ENCODE measurements around the gene IQCE. TPM values are rescaled to one million over a fixed set of nuclear protein-coding genes. Genes with fewer than 3 reads are reported as not detected.
"Not testable (repeated sequence)": the region's sequence is repeated elsewhere in the genome, so short reads cannot be mapped to it uniquely, and the experiment has no call there.

Gene IQCE
- total RNA-seq, 2 experiments from 2014 or later, result 6.6 to 9.4 TPM

- CTCF ChIA-PET, result interaction anchor here (1.8 to 1.9 kb wide), 2 partner anchors 9 to 51 kb away, joined by 4 read pairs; no protein-coding TSS in a partner anchor
- Mint-ChIP-seq H3K36me3 (ENCODE audit: low read depth) (peaks cover 2% of the 10 kb centered on the region), H3K27me3 (ENCODE audit: low read depth) (no peaks in the 10 kb centered on the region), H3K4me1 (ENCODE audit: low read depth) (peaks cover 49% of the 10 kb centered on the region), H3K4me3 (peak overlapping the region; percentile 68), H3K27ac (peak overlapping the region; percentile 95), H3K9me3 (no peaks in the 10 kb centered on the region)
- intact Hi-C loops (cut with micrococcal nuclease), result loop anchor here (1.0 to 5.0 kb wide), 7 partner anchors 7 to 229 kb away; partner anchors contain the start of genes BRAT1, GRIFIN and TTYH3
- peak; percentile 87 for DNase-seq
Observed at GRCh38 chr7:2529161-2530070, 29.4 kb upstream of the IQCE start.

GRCh38 chr7:2530071-2530987 lies 28.4 kb upstream of the IQCE start:
- Mint-ChIP-seq H3K36me3 (ENCODE audit: low read depth) (peaks cover 2% of the 10 kb centered on the region), H3K27ac (peak overlapping the region; percentile 95), H3K4me3 (peak overlapping the region; percentile 68), H3K27me3 (ENCODE audit: low read depth) (no peaks in the 10 kb centered on the region), H3K9me3 (no peaks in the 10 kb centered on the region), H3K4me1 (ENCODE audit: low read depth) (peaks cover 49% of the 10 kb centered on the region)
- DNase-seq, result peak; percentile 90
- CTCF ChIA-PET, result interaction anchor here (0.6 to 1.9 kb wide), 4 partner anchors 10 to 537 kb away, joined by 3 to 5 read pairs (median 4); no protein-coding TSS in a partner anchor
- intact Hi-C loops (cut with micrococcal nuclease), result loop anchor here (1.0 to 2.0 kb wide), 6 partner anchors 8 to 228 kb away; partner anchors contain the start of genes BRAT1 and TTYH3

GRCh38 chr7:2530994-2531795 lies 27.6 kb upstream of the IQCE start:
- not testable (repeated sequence) for H3K36me3 Mint-ChIP-seq (ENCODE audit: low read depth); H3K27me3 Mint-ChIP-seq (ENCODE audit: low read depth); H3K9me3 Mint-ChIP-seq; DNase-seq
- Mint-ChIP-seq H3K4me1 (ENCODE audit: low read depth) (peaks cover 43% of the 10 kb centered on the region), H3K27ac (peak overlapping the region; percentile 95), H3K4me3 (peak overlapping the region; percentile 68)
- CTCF ChIA-PET, result interaction anchor here (1.3 to 1.9 kb wide), 2 partner anchors 11 to 22 kb away, joined by 4 to 5 read pairs; no protein-coding TSS in a partner anchor
- intact Hi-C loops (cut with micrococcal nuclease), result loop anchor here (1.0 to 2.0 kb wide), 6 partner anchors 9 to 227 kb away; partner anchors contain the start of genes BRAT1 and TTYH3

- H3K9me3 Mint-ChIP-seq, CTCF ChIA-PET: not testable (repeated sequence)
- intact Hi-C loops (cut with micrococcal nuclease), result loop anchor here (2.0 kb wide), 1 partner anchor 99 kb away; the partner anchor contains the start of gene TTYH3
Observed at GRCh38 chr7:2531796-2532110, 27.0 kb upstream of the IQCE start.

GRCh38 chr7:2532199-2532772 lies 26.5 kb upstream of the IQCE start:
- H3K4me3 Mint-ChIP-seq; CTCF ChIA-PET; H3K9me3 Mint-ChIP-seq; H3K27ac Mint-ChIP-seq; H3K27me3 Mint-ChIP-seq (ENCODE audit: low read depth); DNase-seq; H3K36me3 Mint-ChIP-seq (ENCODE audit: low read depth); intact Hi-C loops (cut with micrococcal nuclease): not testable (repeated sequence)
- peaks cover 35% of the 10 kb centered on the region for H3K4me1 Mint-ChIP-seq (ENCODE audit: low read depth)

More at GRCh38 chr7:2531796-2532110, 27.0 kb upstream of the IQCE start:
- not testable (repeated sequence) for H3K27me3 Mint-ChIP-seq (ENCODE audit: low read depth); H3K36me3 Mint-ChIP-seq (ENCODE audit: low read depth); DNase-seq; H3K27ac Mint-ChIP-seq; H3K4me3 Mint-ChIP-seq
- H3K4me1 Mint-ChIP-seq (ENCODE audit: low read depth), result peaks cover 39% of the 10 kb centered on the region

GRCh38 chr7:2532816-2533215 lies 26.0 kb upstream of the IQCE start:
- peaks cover 29% of the 10 kb centered on the region for H3K4me1 Mint-ChIP-seq (ENCODE audit: low read depth)
- CTCF ChIA-PET; H3K4me3 Mint-ChIP-seq; H3K27ac Mint-ChIP-seq; H3K27me3 Mint-ChIP-seq (ENCODE audit: low read depth); H3K36me3 Mint-ChIP-seq (ENCODE audit: low read depth); intact Hi-C loops (cut with micrococcal nuclease); DNase-seq; H3K9me3 Mint-ChIP-seq: not testable (repeated sequence)

- CTCF ChIA-PET; H3K9me3 Mint-ChIP-seq; H3K36me3 Mint-ChIP-seq (ENCODE audit: low read depth); H3K27me3 Mint-ChIP-seq (ENCODE audit: low read depth); DNase-seq; H3K27ac Mint-ChIP-seq; H3K4me3 Mint-ChIP-seq; intact Hi-C loops (cut with micrococcal nuclease): not testable (repeated sequence)
- peaks cover 22% of the 10 kb centered on the region for H3K4me1 Mint-ChIP-seq (ENCODE audit: low read depth)
Observed at GRCh38 chr7:2533566-2533965, 25.2 kb upstream of the IQCE start.

GRCh38 chr7:2534214-2534613 lies 24.6 kb upstream of the IQCE start:
- H3K27me3 Mint-ChIP-seq (ENCODE audit: low read depth); CTCF ChIA-PET; H3K36me3 Mint-ChIP-seq (ENCODE audit: low read depth); H3K27ac Mint-ChIP-seq; H3K4me3 Mint-ChIP-seq; H3K9me3 Mint-ChIP-seq; intact Hi-C loops (cut with micrococcal nuclease); DNase-seq: not testable (repeated sequence)
- peaks cover 15% of the 10 kb centered on the region for H3K4me1 Mint-ChIP-seq (ENCODE audit: low read depth)

- H3K27me3 Mint-ChIP-seq (ENCODE audit: low read depth); H3K9me3 Mint-ChIP-seq; H3K4me1 Mint-ChIP-seq (ENCODE audit: low read depth); CTCF ChIA-PET; H3K4me3 Mint-ChIP-seq; H3K36me3 Mint-ChIP-seq (ENCODE audit: low read depth); DNase-seq; H3K27ac Mint-ChIP-seq; intact Hi-C loops (cut with micrococcal nuclease): not testable (repeated sequence)
Observed at GRCh38 chr7:2535872-2536627, 22.7 kb upstream of the IQCE start.

- Mint-ChIP-seq H3K9me3 (no peaks in the 10 kb centered on the region), H3K4me3 (no peak overlapping the region), H3K27me3 (ENCODE audit: low read depth) (no peaks in the 10 kb centered on the region), H3K36me3 (ENCODE audit: low read depth) (peaks cover 1% of the 10 kb centered on the region), H3K27ac (no peak overlapping the region), H3K4me1 (ENCODE audit: low read depth) (no peaks in the 10 kb centered on the region)
- CTCF ChIA-PET, result no interaction called here
- intact Hi-C loops (cut with micrococcal nuclease), result no loop called here
- no peak for DNase-seq
Observed at GRCh38 chr7:2537981-2538851, 20.6 kb upstream of the IQCE start.

All from activated naive CD4-positive, alpha-beta T cell treated with anti-CD3 and anti-CD28 coated beads for 36 hours (primary cell).